HG02588 (cell line): ENCODE results near the gene ADAR.

ENCODE experiments used
- ATAC-seq: cut with Tn5 transposase; IDR thresholded peaks from one replicate; pipeline ENCODE4 v1.9.1; 2021; ENCODE audit warnings: mild to moderate bottlenecking, moderate library complexity; ENCODE audit not compliant: unreplicated experiment

ADAR gene

DNA sequence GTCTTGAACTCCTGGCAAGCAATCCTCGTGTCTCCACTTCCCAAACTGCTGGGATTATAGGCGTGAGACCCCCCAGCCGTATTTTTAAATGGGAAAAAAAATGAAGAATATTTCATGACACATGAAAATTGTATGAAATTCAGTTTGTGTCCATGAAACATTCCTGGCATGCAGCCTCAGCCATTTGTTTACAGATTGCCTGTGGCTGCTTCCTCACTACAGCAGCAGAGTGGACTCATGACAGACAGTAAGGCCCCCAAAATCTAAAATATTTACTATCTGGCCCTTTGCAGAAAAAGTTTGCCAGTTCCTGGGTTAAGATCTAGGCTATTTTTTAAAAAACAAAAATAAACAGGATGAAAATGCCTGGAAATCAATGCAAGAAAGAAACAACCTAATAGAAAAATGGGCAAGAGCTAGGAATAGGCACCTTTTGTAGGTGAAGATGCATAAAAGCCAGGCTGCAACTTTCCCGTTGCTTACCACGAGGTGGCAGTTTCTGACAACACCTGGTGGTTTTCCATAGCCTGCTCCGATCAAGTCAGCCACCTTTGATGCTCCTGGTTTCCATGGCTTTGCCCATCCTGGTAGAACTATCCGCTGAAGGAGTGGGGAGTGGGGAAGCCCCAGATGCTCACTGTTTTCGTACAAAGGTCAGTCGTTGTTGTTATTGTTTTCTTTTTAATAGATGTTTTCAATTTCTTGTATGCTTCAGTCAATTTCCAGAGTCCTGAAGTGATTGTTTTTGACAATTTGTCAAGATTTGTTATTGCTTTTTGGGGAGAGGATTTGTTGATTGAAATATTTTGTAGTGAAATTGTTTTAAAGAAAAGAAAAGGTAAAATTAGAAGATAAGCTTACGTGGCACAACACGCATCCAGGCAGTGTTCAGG is 73.8 kb downstream of the ADAR start:
- ATAC-seq: no peak
